Thoracic aorta (tissue), 2 donors: ENCODE measurements around the gene NDUFS4. TPM values are rescaled to one million over a fixed set of nuclear protein-coding genes. Genes with fewer than 3 reads are reported as not detected.
"Not testable (repeated sequence)": the region's sequence is repeated elsewhere in the genome, so short reads cannot be mapped to it uniquely, and the experiment has no call there.

Experiments
- ATAC-seq: fragments of 150-250 bp; one replicate; pipeline ENCODE4 v1.8.0; 2017; ENCODE audit warnings: low read depth; ENCODE audit not compliant: insufficient number of reproducible peaks, low FRiP score
- DNase-seq: peaks from one replicate; pipeline ENCODE4 v3.0.0-alpha.2; 2020; ENCODE audit warnings: low spot score
- H3K27ac ChIP-seq, 2 donors: fragments of 200-600 bp; sonication (generic); 1 replicate in 1 of 2; 2 replicates in 1 of 2; pipeline ENCODE4 v1.5.1; 2016; ENCODE audit warnings: mild to moderate bottlenecking in 2 of 2, moderate library complexity in 2 of 2
- H3K27me3 ChIP-seq: fragments of 200-600 bp; sonication (generic); replicated peaks from 2 replicates; pipeline ENCODE4 v1.6.0; 2016; ENCODE audit warnings: mild to moderate bottlenecking; ENCODE audit not compliant: insufficient read depth
- H3K36me3 ChIP-seq: fragments of 200-600 bp; sonication (generic); one replicate; pipeline ENCODE4 v1.5.1; 2016
- H3K4me1 ChIP-seq, 2 donors: fragments of 200-600 bp; sonication (generic); 1 replicate in 1 of 2; 2 replicates in 1 of 2; pipeline versions ENCODE4 v1.5.1 to v1.6.0; 2016; ENCODE audit warnings: low read depth in 2 of 2, mild to moderate bottlenecking in 1 of 2; ENCODE audit not compliant: control insufficient read depth in 1 of 2
- H3K4me3 ChIP-seq: fragments of 200-600 bp; sonication (generic); 2 replicates; pipeline ENCODE4 v1.5.1; 2016; ENCODE audit warnings: mild to moderate bottlenecking
- H3K9me3 ChIP-seq: fragments of 200-600 bp; sonication (generic); 2 replicates; pipeline ENCODE4 v1.5.1; 2016
- total RNA-seq, 2 donors: library from RNA; depleted of rRNA; stranded (reverse); fragments of >200 nt; gene quantifications; one replicate each; pipeline versions ENCODE4 v1.1.0 to v1.2.3, GENCODE V29; 2016
- TF ChIP-seq, protein P1 (sequence below): fragments of 200-600 bp; sonication (generic); IDR thresholded peaks from one replicate; pipeline ENCODE4 v1.5.1; 2019; ENCODE audit warnings: antibody characterized with exemption

The NDUFS4 gene
- total RNA-seq, 2 donors from 2014 or later = 42.0 to 72.0 TPM

DNA sequence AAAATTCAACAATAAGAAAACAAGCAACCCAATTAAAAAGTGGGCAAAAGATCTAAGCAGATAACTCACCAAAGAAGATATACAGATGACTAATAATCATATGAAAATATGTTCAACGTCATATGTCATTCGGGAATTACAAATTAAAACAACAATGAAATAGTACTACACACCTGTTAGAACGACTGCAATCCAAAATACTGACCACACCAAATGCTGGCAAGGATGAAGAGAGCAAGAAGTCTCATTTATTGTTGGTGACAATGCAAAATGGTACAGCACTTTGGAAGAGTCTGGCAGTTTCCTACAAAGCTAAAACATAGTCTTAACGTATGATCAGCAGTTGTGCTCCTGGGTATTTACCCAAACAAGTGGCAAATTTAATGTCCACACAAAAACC is 37.5 kb downstream of the NDUFS4 start:
- ATAC-seq = no peak
- DNase-seq = no peak
- Histone ChIP-seq H3K27me3 (no peaks in the 10 kb centered on the region), H3K4me3 (no peak overlapping the region), H3K4me1 (peaks cover 6 to 13% of the 10 kb centered on the region in 2 donors), H3K27ac (no peak overlapping the region), H3K36me3 (no peaks in the 10 kb centered on the region), H3K9me3 (no peaks in the 10 kb centered on the region)
- TF ChIP-seq, protein P1, sequence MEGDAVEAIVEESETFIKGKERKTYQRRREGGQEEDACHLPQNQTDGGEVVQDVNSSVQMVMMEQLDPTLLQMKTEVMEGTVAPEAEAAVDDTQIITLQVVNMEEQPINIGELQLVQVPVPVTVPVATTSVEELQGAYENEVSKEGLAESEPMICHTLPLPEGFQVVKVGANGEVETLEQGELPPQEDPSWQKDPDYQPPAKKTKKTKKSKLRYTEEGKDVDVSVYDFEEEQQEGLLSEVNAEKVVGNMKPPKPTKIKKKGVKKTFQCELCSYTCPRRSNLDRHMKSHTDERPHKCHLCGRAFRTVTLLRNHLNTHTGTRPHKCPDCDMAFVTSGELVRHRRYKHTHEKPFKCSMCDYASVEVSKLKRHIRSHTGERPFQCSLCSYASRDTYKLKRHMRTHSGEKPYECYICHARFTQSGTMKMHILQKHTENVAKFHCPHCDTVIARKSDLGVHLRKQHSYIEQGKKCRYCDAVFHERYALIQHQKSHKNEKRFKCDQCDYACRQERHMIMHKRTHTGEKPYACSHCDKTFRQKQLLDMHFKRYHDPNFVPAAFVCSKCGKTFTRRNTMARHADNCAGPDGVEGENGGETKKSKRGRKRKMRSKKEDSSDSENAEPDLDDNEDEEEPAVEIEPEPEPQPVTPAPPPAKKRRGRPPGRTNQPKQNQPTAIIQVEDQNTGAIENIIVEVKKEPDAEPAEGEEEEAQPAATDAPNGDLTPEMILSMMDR = no peak

DNA sequence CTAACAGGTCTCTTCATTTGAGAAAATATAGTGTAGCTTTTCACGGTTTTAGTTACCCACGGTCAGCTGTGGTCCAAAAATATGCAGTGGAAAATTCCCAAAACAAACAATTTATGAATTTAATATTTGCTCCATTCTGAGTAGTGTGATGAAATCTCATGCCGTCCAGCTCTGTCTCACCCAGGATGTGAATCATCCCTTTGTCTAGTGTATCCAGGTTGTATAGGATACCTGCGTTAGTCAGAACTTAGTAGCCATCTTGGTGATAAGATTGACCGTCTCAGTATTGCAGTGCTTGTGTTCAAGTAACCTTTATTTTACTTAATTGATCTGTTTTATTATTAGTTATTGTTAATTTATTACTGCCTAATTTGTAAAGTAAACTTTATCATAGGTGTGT is 41.1 kb downstream of the NDUFS4 start:
- H3K27me3 ChIP-seq = no peaks in the 10 kb centered on the region
- no peak overlapping the region for H3K4me3 ChIP-seq
- TF ChIP-seq, protein P1 = no peak
- H3K27ac ChIP-seq = no peak overlapping the region
- DNase-seq (no peak), ATAC-seq (no peak)
- peaks cover 4 to 9% of the 10 kb centered on the region in 2 donors for H3K4me1 ChIP-seq
- H3K9me3 ChIP-seq = no peaks in the 10 kb centered on the region
- H3K36me3 ChIP-seq = peaks cover 2% of the 10 kb centered on the region

DNA sequence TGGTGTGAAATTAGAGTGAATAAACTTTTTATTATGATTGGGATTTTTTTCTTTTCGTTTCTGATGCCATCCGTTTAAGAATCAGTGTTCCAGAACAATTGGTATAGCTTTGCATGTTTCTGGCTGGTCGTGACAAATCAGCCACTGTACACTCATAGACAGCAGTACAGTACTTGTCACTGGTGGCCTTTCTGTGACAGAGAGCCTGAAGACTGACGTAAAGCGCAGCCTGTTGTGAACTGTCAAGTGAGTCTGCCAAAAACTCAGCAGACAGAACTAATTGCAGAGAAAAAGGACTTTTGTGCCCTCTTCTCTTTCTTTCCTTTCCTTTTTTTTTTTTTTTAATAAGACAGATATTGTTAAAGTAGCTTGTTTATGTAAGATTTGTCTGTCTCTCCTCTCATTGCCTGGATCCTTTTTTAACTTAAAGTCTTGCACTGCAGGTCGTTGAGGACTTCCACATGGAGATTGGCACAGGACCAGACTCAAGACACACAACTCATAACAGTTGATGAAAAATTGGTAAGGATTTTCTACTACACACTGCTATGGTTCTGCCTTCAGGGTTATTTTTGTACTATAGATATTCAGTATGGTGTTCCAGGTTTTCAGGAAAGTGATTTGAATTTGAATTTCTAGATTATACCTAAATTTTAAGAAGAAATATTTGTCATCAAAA is 42.7 kb downstream of the NDUFS4 start:
- TF ChIP-seq, protein P1 = no peak
- Histone ChIP-seq H3K4me1 (peaks cover 4 to 9% of the 10 kb centered on the region in 2 donors), H3K27me3 (no peaks in the 10 kb centered on the region), H3K36me3 (peaks cover 4% of the 10 kb centered on the region), H3K4me3 (no peak overlapping the region), H3K27ac (no peak overlapping the region), H3K9me3 (no peaks in the 10 kb centered on the region)
- ATAC-seq (no peak), DNase-seq (no peak)

DNA sequence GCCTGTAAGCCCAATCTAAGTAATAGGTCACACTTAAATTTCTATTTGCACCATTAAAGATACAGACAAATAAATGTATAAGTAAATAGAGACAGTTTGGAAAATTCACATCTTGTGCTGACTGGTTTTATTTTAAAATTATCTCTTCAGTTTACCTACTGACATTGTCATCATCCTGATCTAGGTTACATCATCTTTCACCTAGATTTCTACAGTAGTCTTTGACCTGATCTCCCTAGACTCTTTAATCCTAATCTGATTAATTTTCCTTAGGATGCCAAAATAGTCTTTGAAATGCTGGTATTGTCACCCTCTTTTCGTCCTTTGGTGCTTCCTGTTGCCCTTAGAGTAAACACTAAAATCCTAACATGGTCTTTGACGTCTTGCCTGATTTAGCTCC is 43.9 kb downstream of the NDUFS4 start:
- ATAC-seq (no peak), DNase-seq (no peak)
- peaks cover 0 to 9% of the 10 kb centered on the region in 2 donors for H3K4me1 ChIP-seq
- no peaks in the 10 kb centered on the region for H3K27me3 ChIP-seq
- no peak overlapping the region for H3K27ac ChIP-seq
- TF ChIP-seq, protein P1 = no peak
- H3K9me3 ChIP-seq = no peaks in the 10 kb centered on the region
- no peak overlapping the region for H3K4me3 ChIP-seq
- peaks cover 5% of the 10 kb centered on the region for H3K36me3 ChIP-seq

DNA sequence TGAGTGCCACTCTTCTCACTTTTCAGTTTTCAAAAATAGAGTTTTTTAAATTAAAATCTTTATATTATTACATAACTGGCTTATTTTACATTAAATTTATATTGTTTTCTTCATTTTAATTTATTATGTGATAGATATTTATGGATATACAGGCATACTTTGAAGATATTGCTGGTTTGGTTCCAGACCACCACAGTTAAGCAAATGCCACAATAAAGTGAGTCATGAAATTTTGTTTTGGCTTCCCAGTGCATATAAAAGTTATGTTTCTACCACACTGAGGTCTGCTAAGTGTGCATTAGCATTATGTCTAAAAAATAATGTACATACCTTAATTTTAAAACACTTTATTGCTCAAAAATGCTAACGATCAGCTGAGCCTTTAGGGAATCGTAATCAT is 47.4 kb downstream of the NDUFS4 start:
- H3K4me1 ChIP-seq = peaks cover 0 to 5% of the 10 kb centered on the region in 2 donors

DNA sequence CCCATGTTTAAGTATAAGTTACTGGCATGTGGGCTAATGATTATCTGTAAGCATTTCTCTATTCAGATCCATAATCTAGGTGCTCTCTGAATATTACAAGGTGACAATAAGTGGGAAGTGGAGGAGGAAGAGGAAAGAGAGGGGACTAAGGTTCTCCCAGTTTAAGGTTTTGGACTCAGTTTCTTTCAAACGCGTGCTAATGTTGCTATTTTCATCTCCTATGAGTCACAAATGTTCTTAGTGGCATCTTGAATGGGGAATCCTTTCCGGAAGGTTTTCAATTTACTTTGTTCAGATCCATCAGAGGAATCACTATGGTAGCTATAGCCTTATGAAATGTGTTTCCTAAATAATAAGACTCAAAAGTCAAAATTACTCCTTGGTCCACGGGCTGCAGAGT is 48.5 kb downstream of the NDUFS4 start:
- not testable (repeated sequence) for H3K27me3 ChIP-seq, H3K9me3 ChIP-seq, H3K4me3 ChIP-seq, H3K36me3 ChIP-seq, ATAC-seq, DNase-seq, H3K4me1 ChIP-seq, H3K27ac ChIP-seq

More for the DNA sequence above, 47.4 kb downstream of the NDUFS4 start:
- DNase-seq = no peak
- peaks cover 6% of the 10 kb centered on the region for H3K36me3 ChIP-seq
- no peak overlapping the region for H3K4me3 ChIP-seq
- no peak overlapping the region for H3K27ac ChIP-seq
- TF ChIP-seq, protein P1 = no peak
- H3K27me3 ChIP-seq = no peaks in the 10 kb centered on the region
- ATAC-seq = no peak
- H3K9me3 ChIP-seq = no peaks in the 10 kb centered on the region
